Measurements from ENCODE around the gene CTRL.

- TF ChIP-seq CTCF (IDR thresholded peaks at IDR 0.05; ENCODE audit: low read depth, low read length) = no peak
- TF ChIP-seq POLR2A (IDR thresholded peaks at IDR 0.05; ENCODE audit: extremely low read depth, insufficient read length) = no peak
Measured at GRCh38 chr16:67975321-67976105, 43.9 kb upstream of the CTRL start.

Measured in NB4 (cell line).